CD4-positive, alpha-beta T cell treated with Interleukin-15 for 1 hour (primary cell): ENCODE measurements around the gene TYK2.
"Not testable (repeated sequence)": the region's sequence is repeated elsewhere in the genome, so short reads cannot be mapped to it uniquely, and the experiment has no call there.

Experiments used
- DNase-seq: peaks from one replicate; pipeline ENCODE4 v3.0.0-alpha.2; 2020

The TYK2 gene

GRCh38 chr19:10407096-10407495 is 26.7 kb upstream of the TYK2 start:
- no peak for DNase-seq

DNA sequence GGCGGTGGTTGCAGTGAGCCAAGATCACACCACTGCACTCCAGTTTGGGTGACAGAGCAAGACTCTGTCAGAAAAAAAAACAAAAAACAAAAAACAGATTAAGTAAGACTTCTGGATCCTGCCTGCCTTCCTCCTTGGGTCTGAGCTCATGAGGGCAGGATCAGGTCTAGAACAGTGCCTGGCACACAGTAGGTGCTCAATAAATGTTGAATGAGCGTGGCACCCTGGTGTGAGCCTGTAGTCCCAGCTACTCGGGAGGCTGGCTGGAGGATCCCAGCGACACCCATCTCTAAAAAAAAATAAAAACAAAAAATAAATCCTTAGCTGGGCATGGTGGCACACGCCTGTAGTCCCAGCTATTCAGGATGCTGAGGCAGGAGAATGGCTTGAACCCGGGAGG is 25.8 kb upstream of the TYK2 start:
- DNase-seq: no peak

DNA sequence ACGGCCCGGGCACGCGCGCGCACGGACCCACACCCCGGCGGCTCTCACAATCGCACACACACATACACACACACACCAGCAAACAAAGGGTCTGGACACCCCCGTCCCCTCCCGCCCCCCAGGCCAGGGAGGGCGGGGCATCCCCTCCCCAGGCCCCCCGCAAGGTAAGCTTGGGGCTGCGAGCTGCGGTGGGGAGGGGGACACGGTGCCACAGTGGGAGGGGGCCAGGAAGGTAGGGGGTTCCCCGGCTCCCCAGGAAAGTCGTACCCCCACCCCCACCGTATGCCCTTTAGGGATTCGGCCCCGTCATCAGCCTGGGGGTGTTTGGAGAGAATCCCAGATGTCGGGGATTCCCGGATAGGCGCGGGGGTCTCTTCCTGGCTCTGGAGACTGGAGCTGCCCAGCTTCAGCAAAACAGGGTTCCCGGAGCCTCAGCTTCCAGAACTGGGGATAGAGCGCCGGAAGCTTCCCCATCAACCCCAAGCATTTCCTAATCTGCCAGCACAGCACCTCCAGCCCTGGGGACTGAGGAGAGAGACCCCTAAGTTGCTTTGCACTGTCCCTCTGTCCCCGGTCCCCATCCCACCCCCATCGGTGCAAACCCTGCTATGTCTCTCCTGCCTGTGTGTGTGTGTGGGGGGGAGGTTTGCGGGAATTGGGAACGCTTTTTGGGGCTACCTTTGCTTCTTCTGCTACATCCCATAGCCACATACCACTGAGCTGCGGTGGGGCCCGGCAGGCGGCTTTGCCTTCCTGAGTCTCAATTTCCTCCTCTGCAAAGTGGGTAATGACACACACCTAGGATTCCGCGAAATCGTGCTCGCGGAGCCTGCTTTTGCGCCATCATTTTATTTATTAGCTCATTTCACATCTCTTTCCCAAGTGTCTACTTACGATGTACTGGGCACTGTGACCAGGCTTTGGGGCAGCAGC is 24.8 kb upstream of the TYK2 start:
- peak; percentile 71 for DNase-seq

GRCh38 chr19:10403137-10404021 is 23.0 kb upstream of the TYK2 start, which contains the start of gene CDC37:
Gene CDC37 (minus strand): TSS chr19:10403542. CDS start chr19:10403479, 63 bp downstream.
- DNase-seq: peak; percentile 98

DNA sequence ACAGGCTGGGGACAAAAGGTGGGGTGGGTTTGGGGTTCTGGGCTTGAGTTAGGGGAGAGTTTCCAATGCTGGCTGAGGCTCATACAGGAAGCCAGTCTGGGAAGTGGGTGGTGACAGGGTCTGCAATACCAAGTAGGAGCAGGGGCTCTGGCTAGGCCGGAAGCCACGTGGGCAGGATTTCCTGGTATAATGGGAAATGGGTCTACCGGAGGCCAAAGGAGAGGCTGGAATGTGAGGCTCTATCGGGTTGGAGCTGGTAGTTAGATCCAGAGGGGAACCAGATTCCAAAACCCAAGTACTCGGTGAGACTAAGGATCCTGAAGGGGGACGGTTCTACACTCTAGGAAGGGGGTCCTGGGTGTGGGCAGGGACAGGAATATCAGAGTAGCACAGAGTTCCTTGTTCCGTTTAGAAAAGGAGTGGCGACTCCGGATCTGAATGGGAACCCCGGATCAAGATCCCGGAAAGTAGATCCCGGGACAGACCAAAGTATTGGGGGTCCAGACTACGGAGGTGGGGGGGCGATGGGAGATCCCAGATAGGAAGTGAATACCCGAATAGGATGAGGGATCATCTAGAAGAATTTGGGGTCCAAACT is 22.2 kb upstream of the TYK2 start:
- no peak for DNase-seq

DNA sequence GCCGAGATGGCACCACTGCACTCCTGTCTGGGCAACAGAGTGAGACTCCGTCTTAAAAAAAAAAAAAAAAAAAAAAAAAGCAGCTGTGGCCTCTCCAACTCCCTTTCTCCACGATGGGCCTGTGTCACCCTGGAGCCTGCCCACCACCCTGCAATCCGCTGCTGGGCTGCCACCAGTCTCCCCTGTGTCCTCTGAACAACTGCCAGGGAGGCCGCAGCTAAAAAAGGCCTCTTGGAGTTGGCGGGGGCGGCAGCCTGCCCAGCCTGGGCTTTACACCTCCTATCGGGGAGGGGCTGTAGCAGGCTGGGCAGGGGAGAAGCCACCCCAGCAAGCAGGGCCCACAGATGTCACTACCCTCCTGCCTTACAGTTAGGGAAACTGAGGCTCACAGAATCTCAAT is 19.5 kb upstream of the TYK2 start:
- no peak for DNase-seq

DNA sequence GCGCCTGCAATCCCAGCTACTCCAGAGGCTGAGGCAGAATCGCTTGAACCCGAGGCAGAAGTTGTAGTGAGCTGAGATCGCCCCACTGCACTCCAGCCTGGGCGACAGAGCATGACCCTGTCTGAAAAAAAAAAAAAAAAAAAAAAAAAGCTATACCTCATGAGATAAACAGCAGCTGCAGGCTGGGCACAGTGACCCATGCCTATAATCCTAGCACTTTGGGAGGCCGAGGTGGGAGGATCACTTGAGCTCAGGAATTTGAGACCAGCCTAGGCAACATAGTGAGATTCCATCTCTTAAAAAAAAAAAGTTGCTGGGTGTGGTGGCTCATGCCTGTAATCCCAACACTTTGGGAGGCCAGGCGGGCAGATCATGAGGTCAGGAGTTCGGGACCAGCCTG is 19.0 kb upstream of the TYK2 start:
- DNase-seq: not testable (repeated sequence)

- DNase-seq: no peak
These were observed 18.4 kb upstream of the TYK2 start for GRCh38 chr19:10398819-10399218.

DNA sequence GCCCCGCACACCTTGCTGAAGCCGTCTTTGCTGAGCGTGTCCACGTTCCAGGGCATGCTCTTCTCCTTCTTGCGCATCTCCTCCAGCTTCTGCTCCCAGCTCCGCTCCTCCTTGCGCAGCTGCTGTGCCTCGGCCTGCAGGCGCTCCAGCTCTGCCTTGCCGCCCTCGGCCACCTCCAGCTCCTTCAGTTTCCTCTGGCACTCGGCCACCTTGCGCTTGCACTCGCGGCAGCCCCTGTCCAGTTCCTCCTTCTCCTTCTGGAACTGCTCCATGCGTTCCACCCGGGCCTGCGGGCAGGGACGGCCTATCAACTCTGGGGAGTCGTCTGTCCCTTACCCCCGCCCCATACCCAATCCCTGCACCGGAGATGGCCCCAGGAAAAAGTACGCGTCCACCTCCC is 15.5 kb upstream of the TYK2 start:
- DNase-seq: no peak

- DNase-seq: no peak
These were observed 15.1 kb upstream of the TYK2 start for GRCh38 chr19:10395436-10395835.

GRCh38 chr19:10395003-10395402 is 14.6 kb upstream of the TYK2 start:
- no peak for DNase-seq

DNA sequence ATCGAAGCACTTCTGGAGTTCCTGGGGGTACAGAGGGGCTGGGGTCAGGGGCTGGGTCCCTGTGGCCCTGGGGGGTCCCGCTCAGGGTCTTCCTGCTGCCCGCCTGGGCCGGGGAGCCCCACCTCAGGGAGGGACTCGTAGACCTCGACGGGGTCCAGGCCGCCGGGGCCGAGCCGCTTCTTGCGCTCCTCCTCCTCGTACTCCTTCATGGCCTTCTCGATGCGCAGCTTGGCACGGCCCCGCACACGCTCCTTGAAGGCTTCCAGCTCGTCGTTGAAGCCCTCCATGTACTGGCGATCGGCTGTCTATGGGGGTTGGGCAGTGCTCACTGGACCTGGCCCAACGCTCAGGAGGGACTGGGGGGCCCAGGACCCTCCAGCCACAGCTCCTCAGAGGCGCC is 12.8 kb upstream of the TYK2 start:
- DNase-seq: no peak

GRCh38 chr19:10392120-10392519 is 11.7 kb upstream of the TYK2 start:
- no peak for DNase-seq

DNA sequence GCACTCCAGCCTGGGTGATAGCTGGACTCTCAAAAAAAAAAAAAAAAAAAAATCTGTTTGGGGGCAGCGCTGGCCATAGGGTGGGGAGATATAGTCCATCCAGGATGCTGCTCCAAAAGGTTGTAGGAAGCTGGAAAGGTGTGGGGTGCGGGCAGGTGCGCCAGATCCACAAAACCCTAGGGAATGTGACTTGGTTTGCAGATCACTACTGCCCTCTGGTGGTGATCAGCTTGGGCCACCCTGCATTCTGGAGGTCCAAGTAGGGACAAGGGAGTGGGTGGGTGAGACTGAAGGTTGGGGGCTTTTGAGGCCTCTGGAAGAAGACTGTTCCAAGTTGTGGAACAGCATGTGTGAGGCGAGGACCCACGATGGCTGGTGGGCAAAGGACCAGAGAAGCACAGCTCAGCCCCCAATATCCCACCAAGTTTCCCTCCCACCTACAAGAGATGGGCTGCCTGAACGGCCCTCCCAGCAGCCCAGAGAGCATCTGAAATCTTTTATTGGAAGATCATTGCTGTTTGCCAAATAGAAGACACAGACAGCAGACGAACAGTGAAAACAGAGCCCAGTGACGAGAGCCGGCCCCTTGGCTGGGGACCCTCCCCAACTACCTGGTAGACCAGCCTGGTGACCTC is 10.4 kb upstream of the TYK2 start:
- DNase-seq: peak; percentile 54

- DNase-seq: no peak
These were observed 9.5 kb upstream of the TYK2 start for GRCh38 chr19:10389863-10390262.

GRCh38 chr19:10388957-10389356 is 8.6 kb upstream of the TYK2 start:
- DNase-seq: peak; percentile 77

- DNase-seq: no peak
These were observed 4.2 kb upstream of the TYK2 start for GRCh38 chr19:10384580-10384979.

GRCh38 chr19:10383223-10383499 is 2.8 kb upstream of the TYK2 start:
- DNase-seq: not testable (repeated sequence)

DNA sequence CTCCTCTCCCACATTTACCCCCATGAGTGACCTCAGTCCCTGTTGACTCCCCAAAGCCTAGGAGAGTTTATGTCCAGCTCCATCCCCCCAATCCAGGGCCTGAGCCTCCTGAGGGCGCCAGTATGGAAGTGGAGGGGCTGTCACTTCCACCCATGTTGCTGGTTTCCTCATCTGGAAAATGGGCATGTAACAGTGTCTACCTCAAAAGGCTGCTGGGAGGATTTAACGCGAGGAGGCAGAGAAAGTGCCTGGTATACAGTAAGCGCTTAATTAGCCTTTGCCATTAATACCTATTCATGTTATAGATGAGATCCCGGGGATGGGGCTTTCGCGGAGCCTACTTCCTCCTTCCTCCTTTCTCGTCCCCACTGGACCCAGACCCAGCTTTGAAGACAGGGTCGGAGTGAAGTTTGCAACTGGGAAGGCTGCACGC is 476 bp downstream of the TYK2 start:
- no peak for DNase-seq

DNA sequence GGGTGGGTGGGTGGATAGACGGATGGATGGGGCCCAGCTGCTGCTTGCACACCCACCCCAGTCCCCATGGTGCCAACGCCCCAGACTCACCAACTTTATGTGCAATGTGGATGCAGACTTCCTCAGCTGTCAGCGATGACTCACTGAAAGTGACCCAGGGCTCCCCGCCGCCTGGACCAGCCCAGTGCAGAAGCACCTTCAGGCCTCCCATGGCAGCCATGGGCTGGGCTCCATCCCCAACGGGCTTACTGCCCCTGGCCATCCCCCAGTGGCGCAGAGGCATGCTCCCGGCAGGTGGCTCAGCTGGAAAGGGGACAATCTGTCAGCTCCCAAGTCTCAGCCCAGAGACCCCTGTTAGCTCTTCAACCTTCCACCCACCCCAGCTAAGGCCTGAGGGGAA is 2.2 kb downstream of the TYK2 start:
- DNase-seq: no peak

GRCh38 chr19:10377140-10377640 is 3.2 kb downstream of the TYK2 start:
- not testable (repeated sequence) for DNase-seq

GRCh38 chr19:10374931-10375330 is 5.4 kb downstream of the TYK2 start:
- no peak for DNase-seq

- peak; percentile 53 for DNase-seq
These were observed 7.7 kb downstream of the TYK2 start for GRCh38 chr19:10372690-10373089.
